Loucy (cell line): ENCODE data around the gene TPM2.

Source experiments
- H2AFZ ChIP-seq: fragments of 200-600 bp; sonication (generic); 2 replicates; pipeline ENCODE4 v1.6.0; 2016; ENCODE audit warnings: antibody characterized with exemption, mild to moderate bottlenecking, low read length, moderate library complexity
- H3F3A ChIP-seq: fragments of 200-600 bp; 2 replicates; pipeline ENCODE4 v1.6.0; 2016; ENCODE audit warnings: antibody characterized with exemption, low read depth, mild to moderate bottlenecking
- H3K27me3 ChIP-seq: fragments of 200-600 bp; sonication (generic); 2 replicates; pipeline ENCODE4 v1.6.1; 2014; ENCODE audit warnings: low read length, mild to moderate bottlenecking; ENCODE audit not compliant: insufficient read depth, poor library complexity, severe bottlenecking
- H3K36me3 ChIP-seq: fragments of 200-600 bp; sonication (generic); 2 replicates; pipeline ENCODE4 v1.6.1; 2016; ENCODE audit warnings: low read length; ENCODE audit not compliant: insufficient read depth
- H3K4me1 ChIP-seq: fragments of 200-600 bp; sonication (generic); 2 replicates; pipeline ENCODE4 v1.5.1; 2014; ENCODE audit warnings: low read length, mild to moderate bottlenecking; ENCODE audit not compliant: insufficient read depth, poor library complexity, severe bottlenecking
- H3K4me2 ChIP-seq: fragments of 200-600 bp; sonication (generic); 2 replicates; pipeline ENCODE4 v1.6.0; 2014; ENCODE audit warnings: antibody characterized with exemption, low read length, low read depth, mild to moderate bottlenecking; ENCODE audit not compliant: poor library complexity, severe bottlenecking
- H3K4me3 ChIP-seq: fragments of 200-600 bp; sonication (generic); 2 replicates; pipeline ENCODE4 v1.5.1; 2014; ENCODE audit warnings: low read length, mild to moderate bottlenecking, mixed read lengths; ENCODE audit not compliant: poor library complexity, severe bottlenecking
- H3K79me2 ChIP-seq: fragments of 200-600 bp; sonication (generic); 2 replicates; pipeline ENCODE4 v1.6.1; 2014; ENCODE audit warnings: low read length; ENCODE audit not compliant: insufficient read depth
- H3K9ac ChIP-seq: fragments of 200-600 bp; sonication (generic); 2 replicates; pipeline ENCODE4 v1.6.0; 2014; ENCODE audit warnings: mild to moderate bottlenecking, low read depth, low read length, moderate library complexity; ENCODE audit not compliant: poor library complexity, severe bottlenecking
- H3K9me2 ChIP-seq: fragments of 200-600 bp; sonication (generic); replicated peaks from 2 replicates; pipeline ENCODE4 v1.6.1; 2016; ENCODE audit warnings: low read depth, low read length, mixed read lengths
- H3K9me3 ChIP-seq: fragments of 200-600 bp; sonication (generic); 2 replicates; pipeline ENCODE4 v1.6.1; 2014; ENCODE audit warnings: mild to moderate bottlenecking, antibody characterized with exemption, low read length, low read depth; ENCODE audit not compliant: insufficient read depth
- H4K20me1 ChIP-seq: fragments of 200-600 bp; sonication (generic); 2 replicates; pipeline ENCODE4 v1.6.0; 2014; ENCODE audit warnings: antibody characterized with exemption, low read length, mild to moderate bottlenecking; ENCODE audit not compliant: insufficient read depth, poor library complexity, severe bottlenecking
- CTCF ChIP-seq: fragments of 200-600 bp; sonication (generic); conservative IDR thresholded peaks from 2 replicates; pipeline ENCODE4 v1.5.1; 2014; ENCODE audit warnings: mild to moderate bottlenecking, antibody characterized with exemption, low read length
- EZH2phosphoT487 ChIP-seq: fragments of 200-600 bp; IDR thresholded peaks from 2 replicates; pipeline ENCODE4 v1.6.1; 2018; ENCODE audit warnings: antibody characterized with exemption, mild to moderate bottlenecking, moderate library complexity, borderline replicate concordance

TPM2 gene

GRCh38 chr9:35684921-35685320 lies 4.8 kb downstream of the TPM2 start:
- Histone ChIP-seq H3K4me2 (no peak overlapping the region), H3K9me2 (no peaks in the 10 kb centered on the region), H3K9me3 (no peaks in the 10 kb centered on the region), H2AFZ (no peak overlapping the region), H3K4me3 (no peak overlapping the region), H3K4me1 (peaks cover 8% of the 10 kb centered on the region), H3K36me3 (no peaks in the 10 kb centered on the region), H3K79me2 (no peaks in the 10 kb centered on the region), H3F3A (no peaks in the 10 kb centered on the region), H4K20me1 (no peaks in the 10 kb centered on the region), H3K27me3 (no peaks in the 10 kb centered on the region), H3K9ac (no peak overlapping the region)
- TF ChIP-seq EZH2phosphoT487: no peak
- no peak for TF ChIP-seq CTCF

GRCh38 chr9:35683323-35683722 lies 6.4 kb downstream of the TPM2 start:
- no peaks in the 10 kb centered on the region for H3K4me1 ChIP-seq
- no peaks in the 10 kb centered on the region for H4K20me1 ChIP-seq
- H3K36me3 ChIP-seq: no peaks in the 10 kb centered on the region
- H3K9me3 ChIP-seq: no peaks in the 10 kb centered on the region
- no peak overlapping the region for H3K4me3 ChIP-seq
- H3K4me2 ChIP-seq: no peak overlapping the region
- H3F3A ChIP-seq: no peaks in the 10 kb centered on the region
- H3K9me2 ChIP-seq: no peaks in the 10 kb centered on the region
- H2AFZ ChIP-seq: no peak overlapping the region
- H3K9ac ChIP-seq: no peak overlapping the region
- no peaks in the 10 kb centered on the region for H3K27me3 ChIP-seq
- no peaks in the 10 kb centered on the region for H3K79me2 ChIP-seq
- TF ChIP-seq EZH2phosphoT487 (no peak), CTCF (no peak)

GRCh38 chr9:35682520-35683315 lies 7.0 kb downstream of the TPM2 start:
- Histone ChIP-seq H3K36me3 (no peaks in the 10 kb centered on the region), H3K79me2 (no peaks in the 10 kb centered on the region)

More at GRCh38 chr9:35682520-35683315, 7.0 kb downstream of the TPM2 start:
- no peak overlapping the region for H3K4me3 ChIP-seq
- H3K9me3 ChIP-seq: no peaks in the 10 kb centered on the region
- H4K20me1 ChIP-seq: no peaks in the 10 kb centered on the region
- H3K9ac ChIP-seq: no peak overlapping the region
- no peak overlapping the region for H2AFZ ChIP-seq
- H3K27me3 ChIP-seq: no peaks in the 10 kb centered on the region
- no peaks in the 10 kb centered on the region for H3K9me2 ChIP-seq
- no peak for TF ChIP-seq EZH2phosphoT487
- no peak for TF ChIP-seq CTCF
- no peak overlapping the region for H3K4me2 ChIP-seq
- no peaks in the 10 kb centered on the region for H3K4me1 ChIP-seq
- H3F3A ChIP-seq: no peaks in the 10 kb centered on the region
